CD4-positive, alpha-beta T cell (primary cell): ENCODE data around the gene INHBA. TPM values are rescaled to one million over a fixed set of nuclear protein-coding genes. Genes with fewer than 3 reads are reported as not detected.

Experiments
- ATAC-seq: fragments of 200-7000 bp; cut with Tn5 transposase; one replicate; pipeline ENCODE4 v1.10.0; 2022; ENCODE audit warnings: mild to moderate bottlenecking; ENCODE audit not compliant: poor library complexity
- CTCF ChIA-PET: fragments of 350-600 bp; sonication (Branson Sonifier 250); formaldehyde crosslinking; loops from one replicate; lab custom pipeline; 2021; ENCODE audit warnings: antibody characterized with exemption, inconsistent platforms; lab: Charles Lee
- POLR2A ChIA-PET: fragments of 350-600 bp; sonication (Branson Sonifier 250); formaldehyde crosslinking; loops from one replicate; lab custom pipeline; 2021; ENCODE audit warnings: antibody characterized with exemption, inconsistent platforms; lab: Charles Lee
- DNase-seq, 14 experiments: peaks; one replicate each; pipeline ENCODE4 v3.0.0-alpha.2; 2013 to 2020; ENCODE audit warnings: mixed read lengths in 2 of 14
- H3K27ac ChIP-seq, 2 donors: one replicate each; pipeline versions ENCODE4 v1.5.1 to v1.7.0; 2013; ENCODE audit warnings: low read length in 2 of 2, low read depth in 1 of 2, mild to moderate bottlenecking in 1 of 2
- H3K27me3 ChIP-seq, 2 experiments: 1 replicate in 1 of 2; 2 replicates in 1 of 2; pipeline versions ENCODE4 v1.6.1 to v1.7.0; 2013; ENCODE audit warnings: low read length in 2 of 2, control low read depth in 1 of 2, mild to moderate bottlenecking in 1 of 2, moderate library complexity in 1 of 2; ENCODE audit not compliant: insufficient read depth in 2 of 2, control insufficient read depth in 1 of 2
- H3K36me3 ChIP-seq: one replicate; pipeline ENCODE4 v1.6.1; 2013; ENCODE audit warnings: low read length, control low read depth; ENCODE audit not compliant: insufficient read depth
- H3K4me1 ChIP-seq: one replicate; pipeline ENCODE4 v1.6.1; 2013; ENCODE audit warnings: low read length, control low read depth; ENCODE audit not compliant: insufficient read depth
- H3K4me3 ChIP-seq: one replicate; pipeline ENCODE4 v1.5.1; 2013; ENCODE audit warnings: mild to moderate bottlenecking, low read length, moderate library complexity
- H3K9me3 ChIP-seq, 2 experiments: 1 replicate in 1 of 2; 2 replicates in 1 of 2; pipeline versions ENCODE4 v1.6.1 to v1.7.0; 2013; ENCODE audit warnings: low read length in 2 of 2, mild to moderate bottlenecking in 2 of 2, control low read depth in 1 of 2, moderate library complexity in 1 of 2; ENCODE audit not compliant: control insufficient read depth in 1 of 2, insufficient read depth in 1 of 2
- H3K27ac Mint-ChIP-seq: one replicate; pipeline ENCODE4 v1.8.0; 2020; ENCODE audit warnings: mixed read lengths
- H3K27me3 Mint-ChIP-seq: one replicate; pipeline ENCODE4 v1.8.0; 2021; ENCODE audit warnings: mixed read lengths
- H3K36me3 Mint-ChIP-seq: one replicate; pipeline ENCODE4 v1.8.0; 2021; ENCODE audit warnings: low read depth, mixed read lengths
- H3K4me1 Mint-ChIP-seq: one replicate; pipeline ENCODE4 v1.8.0; 2021; ENCODE audit warnings: low read depth, mixed read lengths
- H3K4me3 Mint-ChIP-seq: one replicate; pipeline ENCODE4 v1.8.0; 2020; ENCODE audit warnings: mild to moderate bottlenecking, mixed read lengths
- H3K9me3 Mint-ChIP-seq: one replicate; pipeline ENCODE4 v1.8.0; 2020; ENCODE audit warnings: mixed read lengths
- CTCF ChIP-seq: fragments of 200-600 bp; IDR thresholded peaks from one replicate; pipeline ENCODE4 v1.8.0; 2022; ENCODE audit warnings: antibody characterized with exemption, mild to moderate bottlenecking
- intact Hi-C, 2 experiments: fragments of 100-400 bp; cut with DNase I in 1 of 2; cut with micrococcal nuclease in 1 of 2; formaldehyde crosslinking; loops; one replicate each; pipeline versions ENCODE4 v1.15.1 to v1.9.0; 2023 to 2025; cut with DNase I, micrococcal nuclease
- polyA plus RNA-seq, 2 donors: library from polyadenylated mRNA; unstranded; fragments of 120-200 nt; gene quantifications; one replicate each; pipeline ENCODE4 v1.2.1, GENCODE V29; 2013
- total RNA-seq, 174 experiments: library from RNA in 2 of 174; stranded (reverse) in 2 of 174; gene quantifications; one replicate each; pipeline ENCODE4 v1.2.3 and lab custom pipeline; 2021 to 2026

INHBA gene
- total RNA-seq (not detected), total RNA-seq (lab: John Stamatoyannopoulos, UW) (0 to 48.3 (median 0.25) reads per million in 172 experiments)
- not detected for polyA plus RNA-seq (2013, experiment 1 of 2)
- polyA plus RNA-seq (2013, experiment 2 of 2): 0.14 TPM

- peaks cover 13 to 47% of the 10 kb centered on the region in 2 experiments for H3K27me3 ChIP-seq
- H3K36me3 ChIP-seq: no peaks in the 10 kb centered on the region
- no peak for TF ChIP-seq CTCF
- H3K4me3 ChIP-seq: no peak within 1 kb of the TSS
- no peak within 1 kb of the TSS for H3K27ac Mint-ChIP-seq
- peaks cover 17% of the 10 kb centered on the region for H3K4me1 ChIP-seq
- peaks cover 86% of the 10 kb centered on the region for H3K27me3 Mint-ChIP-seq
- H3K4me1 Mint-ChIP-seq: peaks cover 14% of the 10 kb centered on the region
- CTCF ChIA-PET: no interaction called here
- H3K4me3 Mint-ChIP-seq: no peak within 1 kb of the TSS
- ATAC-seq (no peak), DNase-seq (no peak)
- no peak within 1 kb of the TSS for H3K27ac ChIP-seq
- H3K9me3 Mint-ChIP-seq: no peaks in the 10 kb centered on the region
- POLR2A ChIA-PET: no interaction called here
- intact Hi-C loops: no loop called here
- H3K36me3 Mint-ChIP-seq: no peaks in the 10 kb centered on the region
- peaks cover 0 to 11% of the 10 kb centered on the region in 2 experiments for H3K9me3 ChIP-seq
Observed at GRCh38 chr7:41702635-41703371, at the start of gene INHBA. Gene INHBA, minus strand, starts transcription at chr7:41703090. Its CDS starts 2,716 bp downstream, at chr7:41700374.

- no peaks in the 10 kb centered on the region for H3K27me3 Mint-ChIP-seq
- intact Hi-C loops: no loop called here
- H3K9me3 Mint-ChIP-seq: peaks cover 15% of the 10 kb centered on the region
- H3K36me3 Mint-ChIP-seq: no peaks in the 10 kb centered on the region
- H3K4me1 ChIP-seq: no peaks in the 10 kb centered on the region
- H3K27me3 ChIP-seq: no peaks in the 10 kb centered on the region
- no peak overlapping the region for H3K4me3 ChIP-seq
- CTCF ChIA-PET: no interaction called here
- no peak for ATAC-seq
- H3K36me3 ChIP-seq: no peaks in the 10 kb centered on the region
- H3K4me1 Mint-ChIP-seq: no peaks in the 10 kb centered on the region
- POLR2A ChIA-PET: no interaction called here
- H3K9me3 ChIP-seq: peaks cover 4 to 17% of the 10 kb centered on the region in 2 experiments
- no peak overlapping the region for H3K27ac Mint-ChIP-seq
- H3K4me3 Mint-ChIP-seq: no peak overlapping the region
- TF ChIP-seq CTCF: no peak
- no peak overlapping the region for H3K27ac ChIP-seq
- no peak for DNase-seq
Observed at GRCh38 chr7:41752615-41753014, 49.7 kb upstream of the INHBA start.

GRCh38 chr7:41750661-41751540 lies 48.0 kb upstream of the INHBA start:
- intact Hi-C loops: no loop called here
- no peak for ATAC-seq
- CTCF ChIA-PET: no interaction called here
- no peak for TF ChIP-seq CTCF
- Histone ChIP-seq H3K4me1 (no peaks in the 10 kb centered on the region), H3K27me3 (no peaks in the 10 kb centered on the region), H3K9me3 (peaks cover under 1 to 12% of the 10 kb centered on the region in 2 experiments), H3K4me3 (no peak overlapping the region), H3K27ac (no peak overlapping the region), H3K36me3 (no peaks in the 10 kb centered on the region)
- no peaks in the 10 kb centered on the region for H3K4me1 Mint-ChIP-seq
- no peak overlapping the region for H3K27ac Mint-ChIP-seq
- DNase-seq: no peak
- no peaks in the 10 kb centered on the region for H3K36me3 Mint-ChIP-seq
- peaks cover 9% of the 10 kb centered on the region for H3K9me3 Mint-ChIP-seq
- POLR2A ChIA-PET: no interaction called here
- no peak overlapping the region for H3K4me3 Mint-ChIP-seq
- no peaks in the 10 kb centered on the region for H3K27me3 Mint-ChIP-seq
